ENCODE measurements around the gene EFNA2. TPM values are rescaled to one million over a fixed set of nuclear protein-coding genes. Genes with fewer than 3 reads are reported as not detected.

Gene EFNA2
- total RNA-seq, 1 experiment from 2014 or later = 12.2 TPM

GRCh38 chr19:1293782-1294604, 8.3 kb downstream of the EFNA2 start:
- H3K9me3 ChIP-seq (ENCODE audit: control insufficient read depth in 1 of 2, insufficient read depth in 1 of 2, low read depth in 1 of 2, low read length in 2 of 2) = no peaks in the 10 kb centered on the region
- DNase-seq (ENCODE audit: low read depth, low spot score) = no peak
- H3K4me1 ChIP-seq (ENCODE audit: control insufficient read depth in 1 of 2, insufficient read depth in 2 of 2, low read length in 2 of 2) = peaks cover 12 to 21% of the 10 kb centered on the region in 2 experiments
- ChIA-PET RAD21 (ENCODE audit: low non-redundant PET in 1 of 2, low total read pairs in 2 of 2, uncharacterized antibody in 2 of 2, unreplicated experiment in 2 of 2) (no interaction called here), POLR2A (no interaction called here), CTCF (no interaction called here)
- H4K20me1 ChIP-seq (ENCODE audit: insufficient read depth) = no peaks in the 10 kb centered on the region
- no peaks in the 10 kb centered on the region for H3K36me3 ChIP-seq (ENCODE audit: control insufficient read depth in 1 of 2, insufficient read depth in 2 of 2, low read length in 2 of 2)
- H3K9ac ChIP-seq (ENCODE audit: low read length) = no peak overlapping the region
- H3K4me3 ChIP-seq (replicated peaks in 1 of 2; ENCODE audit: low read depth in 1 of 2, low read length in 2 of 2) = no peak overlapping the region
- no peak overlapping the region for H2AFZ ChIP-seq (ENCODE audit: low read depth, low read length, poor library complexity, severe bottlenecking)
- TF ChIP-seq POLR2A (IDR thresholded peaks at IDR 0.05; ENCODE audit: borderline replicate concordance, extremely low read depth, insufficient read depth, insufficient read length) (no peak), ATF3 (IDR thresholded peaks at IDR 0.05) (no peak), CTCF (IDR thresholded peaks at IDR 0.05 in 2 of 3, conservative IDR thresholded peaks at IDR 0.05 in 1 of 3; ENCODE audit: borderline replicate concordance in 1 of 3, insufficient read depth in 1 of 3, low read depth in 2 of 3, low read length in 2 of 3) (no peak), JUND (IDR thresholded peaks at IDR 0.05) (no peak), SIN3A (IDR thresholded peaks at IDR 0.05; ENCODE audit: low read depth) (no peak), YY1 (IDR thresholded peaks at IDR 0.05; ENCODE audit: extremely low read depth, insufficient replicate concordance, low read depth, low read length) (no peak)
- no peaks in the 10 kb centered on the region for H3K79me2 ChIP-seq (ENCODE audit: insufficient read depth, low read length)
- no peak overlapping the region for H3K27ac ChIP-seq (ENCODE audit: low read depth, low read length)
- intact Hi-C loops (cut with micrococcal nuclease) = no loop called here
- no peak overlapping the region for H3K4me2 ChIP-seq (ENCODE audit: low read length)
- H3K9me2 ChIP-seq (ENCODE audit: insufficient read depth) = no peaks in the 10 kb centered on the region
- BruUV-seq (replicated peaks) = no TSS peak
- H3K27me3 ChIP-seq (ENCODE audit: insufficient read depth, low read length) = no peaks in the 10 kb centered on the region
- ATAC-seq = no peak

- POLR2A ChIA-PET = no interaction called here
- BruUV-seq (replicated peaks) = no TSS peak
- no peaks in the 10 kb centered on the region for H3K9me3 ChIP-seq (ENCODE audit: control insufficient read depth in 1 of 2, insufficient read depth in 1 of 2, low read depth in 1 of 2, low read length in 2 of 2)
- H3K9ac ChIP-seq (ENCODE audit: low read length) = no peak overlapping the region
- H3K4me1 ChIP-seq (ENCODE audit: control insufficient read depth in 1 of 2, insufficient read depth in 2 of 2, low read length in 2 of 2) = peaks cover 12 to 21% of the 10 kb centered on the region in 2 experiments
- H3K27ac ChIP-seq (ENCODE audit: low read depth, low read length) = no peak overlapping the region
- H3K4me3 ChIP-seq (replicated peaks in 1 of 2; ENCODE audit: low read depth in 1 of 2, low read length in 2 of 2) = no peak overlapping the region
- no peak for DNase-seq (ENCODE audit: low read depth, low spot score)
- no peak for ATAC-seq
- no peak overlapping the region for H2AFZ ChIP-seq (ENCODE audit: low read depth, low read length, poor library complexity, severe bottlenecking)
- CTCF ChIA-PET = no interaction called here
- RAD21 ChIA-PET (ENCODE audit: low non-redundant PET in 1 of 2, low total read pairs in 2 of 2, uncharacterized antibody in 2 of 2, unreplicated experiment in 2 of 2) = no interaction called here
- no peak overlapping the region for H3K4me2 ChIP-seq (ENCODE audit: low read length)
- no peaks in the 10 kb centered on the region for H3K27me3 ChIP-seq (ENCODE audit: insufficient read depth, low read length)
- no peaks in the 10 kb centered on the region for H4K20me1 ChIP-seq (ENCODE audit: insufficient read depth)
- no peaks in the 10 kb centered on the region for H3K9me2 ChIP-seq (ENCODE audit: insufficient read depth)
- no peaks in the 10 kb centered on the region for H3K36me3 ChIP-seq (ENCODE audit: control insufficient read depth in 1 of 2, insufficient read depth in 2 of 2, low read length in 2 of 2)
- intact Hi-C loops (cut with micrococcal nuclease) = no loop called here
- H3K79me2 ChIP-seq (ENCODE audit: insufficient read depth, low read length) = no peaks in the 10 kb centered on the region
- no peak for TF ChIP-seq YY1 (IDR thresholded peaks at IDR 0.05; ENCODE audit: extremely low read depth, insufficient replicate concordance, low read depth, low read length)
- no peak for TF ChIP-seq ZBTB33 (IDR thresholded peaks at IDR 0.05; ENCODE audit: extremely low read depth, insufficient replicate concordance, low read length)
- TF ChIP-seq SP1 (IDR thresholded peaks at IDR 0.05; ENCODE audit: low read depth) = no peak
- no peak for TF ChIP-seq RAD21 (IDR thresholded peaks at IDR 0.05; ENCODE audit: low read depth)
- TF ChIP-seq CEBPB (IDR thresholded peaks at IDR 0.05; ENCODE audit: low read depth) = no peak
- no peak for TF ChIP-seq ZNF274 (IDR thresholded peaks at IDR 0.05; ENCODE audit: low read depth, low read length)
- TF ChIP-seq SRF (IDR thresholded peaks at IDR 0.05; ENCODE audit: low read depth) = no peak
- TF ChIP-seq POLR2AphosphoS5 (IDR thresholded peaks at IDR 0.05; ENCODE audit: low read depth, low read length) = no peak
- TF ChIP-seq ATF3 (IDR thresholded peaks at IDR 0.05) = no peak
Observed at GRCh38 chr19:1294688-1295087, 9.0 kb downstream of the EFNA2 start.
